Measurements from ENCODE around the gene GALNT1.

GRCh38 chr18:35710581-35710980 is 129.0 kb downstream of the GALNT1 start:
- TF ChIP-seq, protein P1, sequence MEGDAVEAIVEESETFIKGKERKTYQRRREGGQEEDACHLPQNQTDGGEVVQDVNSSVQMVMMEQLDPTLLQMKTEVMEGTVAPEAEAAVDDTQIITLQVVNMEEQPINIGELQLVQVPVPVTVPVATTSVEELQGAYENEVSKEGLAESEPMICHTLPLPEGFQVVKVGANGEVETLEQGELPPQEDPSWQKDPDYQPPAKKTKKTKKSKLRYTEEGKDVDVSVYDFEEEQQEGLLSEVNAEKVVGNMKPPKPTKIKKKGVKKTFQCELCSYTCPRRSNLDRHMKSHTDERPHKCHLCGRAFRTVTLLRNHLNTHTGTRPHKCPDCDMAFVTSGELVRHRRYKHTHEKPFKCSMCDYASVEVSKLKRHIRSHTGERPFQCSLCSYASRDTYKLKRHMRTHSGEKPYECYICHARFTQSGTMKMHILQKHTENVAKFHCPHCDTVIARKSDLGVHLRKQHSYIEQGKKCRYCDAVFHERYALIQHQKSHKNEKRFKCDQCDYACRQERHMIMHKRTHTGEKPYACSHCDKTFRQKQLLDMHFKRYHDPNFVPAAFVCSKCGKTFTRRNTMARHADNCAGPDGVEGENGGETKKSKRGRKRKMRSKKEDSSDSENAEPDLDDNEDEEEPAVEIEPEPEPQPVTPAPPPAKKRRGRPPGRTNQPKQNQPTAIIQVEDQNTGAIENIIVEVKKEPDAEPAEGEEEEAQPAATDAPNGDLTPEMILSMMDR (IDR thresholded peaks at IDR 0.05), result no peak
- no peak for TF ChIP-seq POLR2A (IDR thresholded peaks at IDR 0.05)

All from testis (tissue), 2 donors.